Uterine smooth muscle cell (primary cell): ENCODE results near the gene TEKT3. TPM values are rescaled to one million over a fixed set of nuclear protein-coding genes. Genes with fewer than 3 reads are reported as not detected.

ENCODE experiments used
- total RNA-seq: library from RNA; depleted of rRNA; stranded (reverse); fragments of >200 nt; gene quantifications from 2 replicates; pipeline ENCODE4 v1.2.3, GENCODE V29; 2014

The TEKT3 gene
- 0.11 and 1.00 TPM in 2 replicates for total RNA-seq

GRCh38 chr17:15341385-15341849 lies at the start of gene TEKT3:
TSS of gene TEKT3 (minus strand) at chr17:15341597. CDS start at chr17:15331585, 10,012 bp downstream.

GRCh38 chr17:15265131-15265530 lies 76.3 kb downstream of the TEKT3 start, which contains the start of gene PMP22:
TSS of gene PMP22 (minus strand) at chr17:15265326. CDS start at chr17:15260727, 4,599 bp downstream.

Other genes starting within 250 kb of the TEKT3 start
- 43.5 and 54.1 TPM in 2 replicates for gene PMP22, start 76.3 kb downstream of the TEKT3 start, total RNA-seq
- gene CDRT4, start 126.0 kb upstream of the TEKT3 start, total RNA-seq, result 2.1 and 4.1 TPM in 2 replicates
- gene TVP23C, start 221.9 kb upstream of the TEKT3 start, total RNA-seq, result 24.2 and 47.6 TPM in 2 replicates